DOHH2 (cell line): ENCODE measurements around the gene MAGI1.

Experiments
- H3F3A ChIP-seq: fragments of 200-600 bp; sonication (generic), shearing (Covaris generic); 2 replicates; pipeline ENCODE4 v1.6.0; 2016; ENCODE audit warnings: antibody characterized with exemption, mild to moderate bottlenecking; ENCODE audit not compliant: control insufficient read depth, insufficient read depth
- H3K27ac ChIP-seq: fragments of 200-600 bp; sonication (generic); 2 replicates; pipeline ENCODE4 v1.5.1; 2014; ENCODE audit warnings: low read depth, mild to moderate bottlenecking, low read length, moderate library complexity
- H3K27me3 ChIP-seq: fragments of 200-600 bp; sonication (generic); 2 replicates; pipeline ENCODE4 v1.6.1; 2014; ENCODE audit warnings: mild to moderate bottlenecking, low read length, mixed read lengths; ENCODE audit not compliant: control insufficient read depth
- H3K36me3 ChIP-seq: fragments of 200-600 bp; sonication (generic); 2 replicates; pipeline ENCODE4 v1.6.1; 2014; ENCODE audit warnings: mild to moderate bottlenecking, low read length, moderate library complexity, mixed read lengths; ENCODE audit not compliant: control insufficient read depth
- H3K4me1 ChIP-seq: fragments of 200-600 bp; sonication (generic); 2 replicates; pipeline ENCODE4 v1.6.1; 2014; ENCODE audit warnings: mild to moderate bottlenecking, low read length, mixed read lengths; ENCODE audit not compliant: control insufficient read depth
- H3K4me2 ChIP-seq: fragments of 200-600 bp; sonication (generic); 2 replicates; pipeline ENCODE4 v1.6.0; 2014; ENCODE audit warnings: mild to moderate bottlenecking, low read length, moderate library complexity
- H3K4me3 ChIP-seq: fragments of 200-600 bp; sonication (generic); 2 replicates; pipeline ENCODE4 v1.5.1; 2014; ENCODE audit warnings: mild to moderate bottlenecking, low read length, mixed read lengths
- H3K79me2 ChIP-seq: fragments of 200-600 bp; sonication (generic); 2 replicates; pipeline ENCODE4 v1.6.1; 2014; ENCODE audit warnings: mild to moderate bottlenecking, low read length, mixed read lengths; ENCODE audit not compliant: control insufficient read depth
- H3K9me2 ChIP-seq: fragments of 200-600 bp; sonication (generic); replicated peaks from 2 replicates; pipeline ENCODE4 v1.6.1; 2014; ENCODE audit warnings: mild to moderate bottlenecking, low read length, mixed read lengths; ENCODE audit not compliant: control insufficient read depth
- H3K9me3 ChIP-seq: fragments of 200-600 bp; sonication (generic); 2 replicates; pipeline ENCODE4 v1.6.1; 2014; ENCODE audit warnings: antibody characterized with exemption, low read length, mixed read lengths; ENCODE audit not compliant: control insufficient read depth, insufficient read depth
- H4K20me1 ChIP-seq: fragments of 200-600 bp; sonication (generic); 2 replicates; pipeline ENCODE4 v1.6.0; 2014; ENCODE audit warnings: low read depth, mild to moderate bottlenecking, antibody characterized with exemption, low read length, moderate library complexity; ENCODE audit not compliant: control insufficient read depth, insufficient read depth
- CTCF ChIP-seq: fragments of 200-600 bp; sonication (generic); IDR thresholded peaks from one replicate; pipeline ENCODE4 v1.5.1; 2014; ENCODE audit warnings: antibody characterized with exemption, mild to moderate bottlenecking, low read depth, low read length; ENCODE audit not compliant: poor library complexity, severe bottlenecking
- EZH2phosphoT487 ChIP-seq: fragments of 200-600 bp; sonication (generic); IDR thresholded peaks from 2 replicates; pipeline ENCODE4 v1.6.1; 2017; ENCODE audit warnings: borderline replicate concordance, mild to moderate bottlenecking, antibody characterized with exemption, low read length, moderate library complexity, mixed read lengths

MAGI1 gene

GRCh38 chr3:65632414-65632813 lies 406.3 kb downstream of the MAGI1 start:
- no peak overlapping the region for H3K4me2 ChIP-seq
- no peak overlapping the region for H3K4me3 ChIP-seq
- no peaks in the 10 kb centered on the region for H4K20me1 ChIP-seq
- no peaks in the 10 kb centered on the region for H3K27me3 ChIP-seq
- H3K27ac ChIP-seq = no peak overlapping the region
- TF ChIP-seq EZH2phosphoT487 (no peak), CTCF (no peak)
- H3K79me2 ChIP-seq = no peaks in the 10 kb centered on the region
- no peaks in the 10 kb centered on the region for H3K9me2 ChIP-seq
- no peaks in the 10 kb centered on the region for H3K4me1 ChIP-seq
- H3K36me3 ChIP-seq = no peaks in the 10 kb centered on the region
- H3F3A ChIP-seq = no peaks in the 10 kb centered on the region
- H3K9me3 ChIP-seq = no peaks in the 10 kb centered on the region

- Histone ChIP-seq H3K9me3 (no peaks in the 10 kb centered on the region), H3K4me1 (no peaks in the 10 kb centered on the region), H3K27ac (no peak overlapping the region), H3K4me3 (no peak overlapping the region), H3K27me3 (no peaks in the 10 kb centered on the region), H3F3A (no peaks in the 10 kb centered on the region), H3K4me2 (no peak overlapping the region), H3K9me2 (no peaks in the 10 kb centered on the region), H4K20me1 (no peaks in the 10 kb centered on the region), H3K79me2 (no peaks in the 10 kb centered on the region), H3K36me3 (no peaks in the 10 kb centered on the region)
- no peak for TF ChIP-seq CTCF
- no peak for TF ChIP-seq EZH2phosphoT487
These were observed 409.7 kb downstream of the MAGI1 start for GRCh38 chr3:65628978-65629377.

GRCh38 chr3:65627062-65627461 lies 411.7 kb downstream of the MAGI1 start:
- Histone ChIP-seq H3K4me2 (no peak overlapping the region), H3F3A (no peaks in the 10 kb centered on the region), H3K9me2 (no peaks in the 10 kb centered on the region), H3K9me3 (no peaks in the 10 kb centered on the region), H4K20me1 (no peaks in the 10 kb centered on the region), H3K27me3 (no peaks in the 10 kb centered on the region), H3K4me1 (no peaks in the 10 kb centered on the region), H3K27ac (no peak overlapping the region), H3K4me3 (no peak overlapping the region), H3K79me2 (no peaks in the 10 kb centered on the region), H3K36me3 (no peaks in the 10 kb centered on the region)
- TF ChIP-seq EZH2phosphoT487 (no peak), CTCF (no peak)

- no peak for TF ChIP-seq EZH2phosphoT487
- Histone ChIP-seq H3K27ac (no peak overlapping the region), H3K9me3 (no peaks in the 10 kb centered on the region)
These were observed 413.4 kb downstream of the MAGI1 start for GRCh38 chr3:65625305-65625704.

More at GRCh38 chr3:65625305-65625704, 413.4 kb downstream of the MAGI1 start:
- H3K4me3 ChIP-seq = no peak overlapping the region
- no peaks in the 10 kb centered on the region for H3K27me3 ChIP-seq
- no peaks in the 10 kb centered on the region for H3K79me2 ChIP-seq
- H3K4me1 ChIP-seq = no peaks in the 10 kb centered on the region
- H3F3A ChIP-seq = no peaks in the 10 kb centered on the region
- no peaks in the 10 kb centered on the region for H3K36me3 ChIP-seq
- H4K20me1 ChIP-seq = no peaks in the 10 kb centered on the region
- no peak overlapping the region for H3K4me2 ChIP-seq
- no peaks in the 10 kb centered on the region for H3K9me2 ChIP-seq
